HepG2 (cell line): Measurements from ENCODE around the gene SEPHS2. TPM values are rescaled to one million over a fixed set of nuclear protein-coding genes. Genes with fewer than 3 reads are reported as not detected.
A peak's percentile ranks its signal among the peaks of the same experiment; 100 is the strongest.

Experiments
- ESRRA ChIP-seq: sonication (generic); formaldehyde crosslinking; IDR thresholded peaks from 2 replicates; pipeline ENCODE4 v1.5.1; 2020; ENCODE audit warnings: mild to moderate bottlenecking, low read depth, missing genetic modification reagents
- HOXD1 ChIP-seq: sonication (generic); formaldehyde crosslinking; IDR thresholded peaks from 2 replicates; pipeline ENCODE4 v1.5.0; 2020; ENCODE audit warnings: missing genetic modification reagents
- KMT2A ChIP-seq: sonication (generic); formaldehyde crosslinking; IDR thresholded peaks from 2 replicates; pipeline ENCODE4 v1.4.0; 2020; ENCODE audit warnings: missing genetic modification reagents
- NRL ChIP-seq: sonication (generic); formaldehyde crosslinking; IDR thresholded peaks from 2 replicates; pipeline ENCODE4 v1.5.0; 2020; ENCODE audit warnings: missing genetic modification reagents, mild to moderate bottlenecking, moderate library complexity, borderline replicate concordance
- PCBP2 ChIP-seq: fragments of 200-400 bp; formaldehyde crosslinking; optimal IDR thresholded peaks from 2 replicates; pipeline ENCODE3; 2018; ENCODE audit warnings: low read length, low read depth; ENCODE audit not compliant: poor library complexity, severe bottlenecking
- RBM22 ChIP-seq: fragments of 200-400 bp; formaldehyde crosslinking; optimal IDR thresholded peaks from 2 replicates; pipeline ENCODE3; 2017; ENCODE audit warnings: mild to moderate bottlenecking, low read length, moderate library complexity
- RFXAP ChIP-seq: sonication (generic); formaldehyde crosslinking; IDR thresholded peaks from 2 replicates; pipeline ENCODE4 v1.4.0; 2020; ENCODE audit warnings: missing genetic modification reagents, borderline replicate concordance
- SETDB1 ChIP-seq: sonication (generic); formaldehyde crosslinking; IDR thresholded peaks from 2 replicates; pipeline ENCODE4 v1.5.1; 2020; ENCODE audit warnings: missing genetic modification reagents, mild to moderate bottlenecking, borderline replicate concordance
- ZBTB38 ChIP-seq: sonication (generic); formaldehyde crosslinking; IDR thresholded peaks from 2 replicates; pipeline ENCODE4 v1.5.1; 2020; ENCODE audit warnings: mild to moderate bottlenecking, missing genetic modification reagents
- ZNF431 ChIP-seq: sonication (generic); formaldehyde crosslinking; IDR thresholded peaks from 2 replicates; pipeline ENCODE4 v1.9.0; 2022; ENCODE audit warnings: missing genetic modification reagents, low read depth, mild to moderate bottlenecking, borderline replicate concordance
- polyA plus RNA-seq, 8 experiments: library from polyadenylated mRNA; depleted of rRNA in 3 of 8; stranded (reverse) in 7 of 8; unstranded in 1 of 8; fragments of >200 nt; fragmentation: Illumina TruSeq in 4 of 8; extraction: Trizol in 4 of 8; gene quantifications; 2 replicates each; pipeline versions ENCODE4 v1.2.1 to v1.2.3, GENCODE V29; 2011 to 2016; ENCODE audit warnings: low read depth in 4 of 8, missing spikeins in 1 of 8, mixed read lengths in 1 of 8; ENCODE audit not compliant: insufficient read depth in 1 of 8
- total RNA-seq, 5 experiments: library from RNA; depleted of rRNA; stranded (reverse); fragments of >200 nt; fragmentation: Illumina TruSeq; extraction: Trizol; gene quantifications; 2 replicates each; pipeline ENCODE4 v1.2.3, GENCODE V29; 2016; ENCODE audit warnings: low read depth in 1 of 5
- TF ChIP-seq, protein P1 (sequence below): sonication (generic); formaldehyde crosslinking; IDR thresholded peaks from 2 replicates; pipeline ENCODE4 v1.4.0; 2020; ENCODE audit warnings: missing genetic modification reagents
- TF ChIP-seq, protein P2 (sequence below): sonication (generic); formaldehyde crosslinking; IDR thresholded peaks from 2 replicates; pipeline ENCODE4 v1.5.1; 2020; ENCODE audit warnings: missing genetic modification reagents, mild to moderate bottlenecking, borderline replicate concordance
- TF ChIP-seq, protein P3 (sequence below): sonication (generic); formaldehyde crosslinking; IDR thresholded peaks from 2 replicates; pipeline ENCODE4 v1.4.0; 2020; ENCODE audit warnings: missing genetic modification reagents
- TF ChIP-seq, protein P4 (sequence below): IDR thresholded peaks from 2 replicates; pipeline ENCODE4 v1.6.1; 2016; ENCODE audit warnings: low read depth, control low read depth
- TF ChIP-seq, protein P5 (sequence below): IDR thresholded peaks from 2 replicates; pipeline ENCODE4 v1.6.1; 2016; ENCODE audit warnings: missing compliant biosample characterization, missing genetic modification reagents, borderline replicate concordance

Gene SEPHS2
- total and polyA plus RNA-seq, 2 of the 13 experiments (the other 11 are each of a cell fraction or from before 2014, with no cell fraction given), result 20.7 to 127 TPM

DNA sequence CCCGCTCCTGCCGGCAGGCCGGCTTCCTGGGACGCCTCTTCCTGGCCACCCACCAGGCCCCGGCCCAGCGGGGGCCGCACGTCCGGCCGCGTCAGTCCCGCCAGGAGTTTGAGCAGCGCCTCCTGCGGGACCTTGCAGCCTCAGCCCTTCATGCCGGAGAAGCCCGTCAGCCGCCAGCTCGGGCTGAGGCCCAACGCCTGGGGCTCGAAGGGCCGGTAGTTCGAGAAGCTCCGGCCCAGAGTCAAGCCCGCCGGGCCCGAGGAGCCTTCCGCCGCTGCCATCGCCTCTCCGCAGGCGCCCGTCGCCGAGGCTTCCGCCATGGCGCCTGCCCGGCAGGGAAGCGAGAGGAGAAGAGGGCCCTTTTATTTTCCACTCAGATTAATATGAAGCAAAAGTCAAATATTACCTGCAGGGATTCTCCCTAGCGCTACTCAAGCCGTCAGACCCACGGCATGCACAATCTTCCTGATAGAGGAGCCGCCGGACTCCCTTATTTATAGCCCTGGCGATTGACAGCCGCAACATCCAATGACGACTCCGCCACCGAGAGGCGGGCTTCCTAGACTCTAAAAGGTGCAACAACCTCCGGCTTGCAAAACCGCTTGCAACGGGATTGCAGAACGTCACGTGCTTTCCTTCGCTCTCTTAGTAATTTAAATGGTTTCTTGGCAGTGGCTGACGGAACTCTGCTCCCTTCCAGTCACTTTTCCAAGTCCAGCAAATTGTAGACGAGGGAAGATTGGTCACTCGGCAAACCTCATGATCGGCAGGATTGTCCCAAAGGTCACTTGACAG, at the start of gene SEPHS2 (continued):
- TF ChIP-seq, protein P1, sequence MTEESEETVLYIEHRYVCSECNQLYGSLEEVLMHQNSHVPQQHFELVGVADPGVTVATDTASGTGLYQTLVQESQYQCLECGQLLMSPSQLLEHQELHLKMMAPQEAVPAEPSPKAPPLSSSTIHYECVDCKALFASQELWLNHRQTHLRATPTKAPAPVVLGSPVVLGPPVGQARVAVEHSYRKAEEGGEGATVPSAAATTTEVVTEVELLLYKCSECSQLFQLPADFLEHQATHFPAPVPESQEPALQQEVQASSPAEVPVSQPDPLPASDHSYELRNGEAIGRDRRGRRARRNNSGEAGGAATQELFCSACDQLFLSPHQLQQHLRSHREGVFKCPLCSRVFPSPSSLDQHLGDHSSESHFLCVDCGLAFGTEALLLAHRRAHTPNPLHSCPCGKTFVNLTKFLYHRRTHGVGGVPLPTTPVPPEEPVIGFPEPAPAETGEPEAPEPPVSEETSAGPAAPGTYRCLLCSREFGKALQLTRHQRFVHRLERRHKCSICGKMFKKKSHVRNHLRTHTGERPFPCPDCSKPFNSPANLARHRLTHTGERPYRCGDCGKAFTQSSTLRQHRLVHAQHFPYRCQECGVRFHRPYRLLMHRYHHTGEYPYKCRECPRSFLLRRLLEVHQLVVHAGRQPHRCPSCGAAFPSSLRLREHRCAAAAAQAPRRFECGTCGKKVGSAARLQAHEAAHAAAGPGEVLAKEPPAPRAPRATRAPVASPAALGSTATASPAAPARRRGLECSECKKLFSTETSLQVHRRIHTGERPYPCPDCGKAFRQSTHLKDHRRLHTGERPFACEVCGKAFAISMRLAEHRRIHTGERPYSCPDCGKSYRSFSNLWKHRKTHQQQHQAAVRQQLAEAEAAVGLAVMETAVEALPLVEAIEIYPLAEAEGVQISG (CRISPR knock-in tag), result peak; percentile 63
- TF ChIP-seq HOXD1 (CRISPR knock-in tag), result peak; percentile 9; the same call in 1 of the 2 replicates
- peak; percentile 9; the same call in 1 of the 2 replicates for TF ChIP-seq ZNF431 (CRISPR knock-in tag)
- TF ChIP-seq, protein P2, sequence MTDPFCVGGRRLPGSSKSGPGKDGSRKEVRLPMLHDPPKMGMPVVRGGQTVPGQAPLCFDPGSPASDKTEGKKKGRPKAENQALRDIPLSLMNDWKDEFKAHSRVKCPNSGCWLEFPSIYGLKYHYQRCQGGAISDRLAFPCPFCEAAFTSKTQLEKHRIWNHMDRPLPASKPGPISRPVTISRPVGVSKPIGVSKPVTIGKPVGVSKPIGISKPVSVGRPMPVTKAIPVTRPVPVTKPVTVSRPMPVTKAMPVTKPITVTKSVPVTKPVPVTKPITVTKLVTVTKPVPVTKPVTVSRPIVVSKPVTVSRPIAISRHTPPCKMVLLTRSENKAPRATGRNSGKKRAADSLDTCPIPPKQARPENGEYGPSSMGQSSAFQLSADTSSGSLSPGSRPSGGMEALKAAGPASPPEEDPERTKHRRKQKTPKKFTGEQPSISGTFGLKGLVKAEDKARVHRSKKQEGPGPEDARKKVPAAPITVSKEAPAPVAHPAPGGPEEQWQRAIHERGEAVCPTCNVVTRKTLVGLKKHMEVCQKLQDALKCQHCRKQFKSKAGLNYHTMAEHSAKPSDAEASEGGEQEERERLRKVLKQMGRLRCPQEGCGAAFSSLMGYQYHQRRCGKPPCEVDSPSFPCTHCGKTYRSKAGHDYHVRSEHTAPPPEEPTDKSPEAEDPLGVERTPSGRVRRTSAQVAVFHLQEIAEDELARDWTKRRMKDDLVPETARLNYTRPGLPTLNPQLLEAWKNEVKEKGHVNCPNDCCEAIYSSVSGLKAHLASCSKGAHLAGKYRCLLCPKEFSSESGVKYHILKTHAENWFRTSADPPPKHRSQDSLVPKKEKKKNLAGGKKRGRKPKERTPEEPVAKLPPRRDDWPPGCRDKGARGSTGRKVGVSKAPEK, result peak; percentile 62
- TF ChIP-seq SETDB1 (CRISPR knock-in tag), result no peak
- no peak for TF ChIP-seq RBM22
- TF ChIP-seq ESRRA (CRISPR knock-in tag), result peak; percentile 36; the same call in 1 of the 2 replicates
- TF ChIP-seq NRL (CRISPR knock-in tag), result peak; percentile 58; the same call in 1 of the 2 replicates
- TF ChIP-seq, protein P3, sequence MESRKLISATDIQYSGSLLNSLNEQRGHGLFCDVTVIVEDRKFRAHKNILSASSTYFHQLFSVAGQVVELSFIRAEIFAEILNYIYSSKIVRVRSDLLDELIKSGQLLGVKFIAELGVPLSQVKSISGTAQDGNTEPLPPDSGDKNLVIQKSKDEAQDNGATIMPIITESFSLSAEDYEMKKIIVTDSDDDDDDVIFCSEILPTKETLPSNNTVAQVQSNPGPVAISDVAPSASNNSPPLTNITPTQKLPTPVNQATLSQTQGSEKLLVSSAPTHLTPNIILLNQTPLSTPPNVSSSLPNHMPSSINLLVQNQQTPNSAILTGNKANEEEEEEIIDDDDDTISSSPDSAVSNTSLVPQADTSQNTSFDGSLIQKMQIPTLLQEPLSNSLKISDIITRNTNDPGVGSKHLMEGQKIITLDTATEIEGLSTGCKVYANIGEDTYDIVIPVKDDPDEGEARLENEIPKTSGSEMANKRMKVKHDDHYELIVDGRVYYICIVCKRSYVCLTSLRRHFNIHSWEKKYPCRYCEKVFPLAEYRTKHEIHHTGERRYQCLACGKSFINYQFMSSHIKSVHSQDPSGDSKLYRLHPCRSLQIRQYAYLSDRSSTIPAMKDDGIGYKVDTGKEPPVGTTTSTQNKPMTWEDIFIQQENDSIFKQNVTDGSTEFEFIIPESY (CRISPR knock-in tag), result 0 out of 2 replicates have a peak, but pooled peaks have one; percentile 51
- TF ChIP-seq ZBTB38, result peak; percentile 90
- peak; percentile 65 for TF ChIP-seq KMT2A (CRISPR knock-in tag)
- TF ChIP-seq, protein P4, sequence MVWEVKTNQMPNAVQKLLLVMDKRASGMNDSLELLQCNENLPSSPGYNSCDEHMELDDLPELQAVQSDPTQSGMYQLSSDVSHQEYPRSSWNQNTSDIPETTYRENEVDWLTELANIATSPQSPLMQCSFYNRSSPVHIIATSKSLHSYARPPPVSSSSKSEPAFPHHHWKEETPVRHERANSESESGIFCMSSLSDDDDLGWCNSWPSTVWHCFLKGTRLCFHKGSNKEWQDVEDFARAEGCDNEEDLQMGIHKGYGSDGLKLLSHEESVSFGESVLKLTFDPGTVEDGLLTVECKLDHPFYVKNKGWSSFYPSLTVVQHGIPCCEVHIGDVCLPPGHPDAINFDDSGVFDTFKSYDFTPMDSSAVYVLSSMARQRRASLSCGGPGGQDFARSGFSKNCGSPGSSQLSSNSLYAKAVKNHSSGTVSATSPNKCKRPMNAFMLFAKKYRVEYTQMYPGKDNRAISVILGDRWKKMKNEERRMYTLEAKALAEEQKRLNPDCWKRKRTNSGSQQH (CRISPR knock-in tag), result no peak
- no peak; the same call in 1 of the 2 replicates for TF ChIP-seq RFXAP (CRISPR knock-in tag)
- TF ChIP-seq, protein P5, sequence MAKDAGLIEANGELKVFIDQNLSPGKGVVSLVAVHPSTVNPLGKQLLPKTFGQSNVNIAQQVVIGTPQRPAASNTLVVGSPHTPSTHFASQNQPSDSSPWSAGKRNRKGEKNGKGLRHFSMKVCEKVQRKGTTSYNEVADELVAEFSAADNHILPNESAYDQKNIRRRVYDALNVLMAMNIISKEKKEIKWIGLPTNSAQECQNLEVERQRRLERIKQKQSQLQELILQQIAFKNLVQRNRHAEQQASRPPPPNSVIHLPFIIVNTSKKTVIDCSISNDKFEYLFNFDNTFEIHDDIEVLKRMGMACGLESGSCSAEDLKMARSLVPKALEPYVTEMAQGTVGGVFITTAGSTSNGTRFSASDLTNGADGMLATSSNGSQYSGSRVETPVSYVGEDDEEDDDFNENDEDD (CRISPR knock-in tag), result peak; percentile 84; the same call in 1 of the 2 replicates
- TF ChIP-seq PCBP2, result no peak
